ENCODE measurements around the gene EEF2K. TPM values are rescaled to one million over a fixed set of nuclear protein-coding genes. Genes with fewer than 3 reads are reported as not detected.

Gene EEF2K
- total and polyA plus RNA-seq, 5 experiments from 2014 or later = 2.0 to 25.3 (median 3.2) TPM

GRCh38 chr16:22233037-22233372, 26.9 kb downstream of the EEF2K start:
- H3K27ac Mint-ChIP-seq = no peak overlapping the region
- POLR2A ChIA-PET = no interaction called here
- no peak overlapping the region for H3K4me3 Mint-ChIP-seq
- no peaks in the 10 kb centered on the region for H3K9me3 Mint-ChIP-seq
- peaks cover 0 to 67% (median 9%) of the 10 kb centered on the region in 3 donors for H3K36me3 Mint-ChIP-seq
- H3K27me3 Mint-ChIP-seq = no peaks in the 10 kb centered on the region
- DNase-seq (no peak), ATAC-seq (no peak)
- peaks cover 0 to 7% (median under 1%) of the 10 kb centered on the region in 4 donors for H3K4me1 Mint-ChIP-seq

DNA sequence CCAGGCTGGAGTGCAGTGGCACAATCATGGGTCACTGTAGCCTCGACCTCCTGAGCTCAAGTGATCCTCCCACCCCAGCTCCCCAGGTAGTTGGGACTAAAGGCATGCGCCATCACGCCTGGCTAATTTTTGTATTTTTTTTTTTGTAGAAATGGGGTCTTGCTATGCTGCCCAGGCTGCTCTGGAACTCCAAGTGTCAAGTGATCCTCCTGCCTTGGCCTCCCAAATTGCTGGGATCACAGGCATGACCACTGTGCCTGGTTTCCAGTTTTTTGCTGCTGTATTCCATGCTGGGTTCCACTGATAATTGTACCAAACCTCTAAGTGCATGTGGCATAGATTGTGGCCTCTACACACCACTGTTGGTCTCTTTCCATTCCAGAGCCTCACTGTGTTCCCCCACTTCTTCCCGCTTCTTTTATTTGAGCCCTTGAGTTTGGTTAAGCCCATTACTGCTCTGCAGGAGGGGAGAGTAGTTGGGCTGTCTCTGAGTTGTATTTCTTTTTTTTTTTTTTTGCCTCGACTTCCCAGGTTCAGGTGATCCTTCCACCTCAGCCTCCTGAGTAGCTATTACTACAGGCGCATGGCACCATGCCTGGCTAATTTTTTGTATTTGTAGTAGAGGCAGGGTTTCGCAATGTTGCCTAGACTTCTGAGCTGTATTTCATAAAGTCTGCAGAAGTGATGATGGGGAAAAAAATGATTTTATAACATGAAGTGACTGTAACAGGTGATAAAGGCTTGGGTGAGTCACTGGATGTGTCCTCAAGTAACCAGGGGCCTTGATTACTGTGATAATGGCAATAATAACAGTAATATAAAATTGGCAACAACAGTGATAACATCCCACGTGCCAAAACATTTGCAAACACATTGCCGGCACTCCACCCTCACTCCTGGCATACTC, 30.0 kb downstream of the EEF2K start:
- H3K4me3 Mint-ChIP-seq = no peak overlapping the region
- no peaks in the 10 kb centered on the region for H3K27me3 Mint-ChIP-seq

GRCh38 chr16:22239131-22239805, 33.2 kb downstream of the EEF2K start:
- no peak for DNase-seq
- Mint-ChIP-seq H3K4me3 (peak overlapping the region in 6 of 10 donors; percentile 11 to 54 (median 22)), H3K27me3 (no peaks in the 10 kb centered on the region), H3K4me1 (peaks cover 9 to 33% (median 28%) of the 10 kb centered on the region in 4 donors), H3K9me3 (no peaks in the 10 kb centered on the region), H3K27ac (peak overlapping the region in 8 of 10 donors; percentile 53 to 89 (median 67)), H3K36me3 (peaks cover 0 to 22% (median 5%) of the 10 kb centered on the region in 3 donors)
- ATAC-seq = no peak
- POLR2A ChIA-PET = interaction anchor here (0.7 to 1.1 kb wide), 3 partner anchors 19 to 49 kb away, joined by 3 to 8 read pairs (median 5); no protein-coding TSS in a partner anchor

More for the DNA sequence above, 30.0 kb downstream of the EEF2K start:
- POLR2A ChIA-PET = no interaction called here
- DNase-seq (no peak), ATAC-seq (no peak)
- Mint-ChIP-seq H3K36me3 (peaks cover 0 to 47% (median 7%) of the 10 kb centered on the region in 3 donors), H3K4me1 (peaks cover 9 to 28% (median 25%) of the 10 kb centered on the region in 4 donors), H3K27ac (no peak overlapping the region), H3K9me3 (no peaks in the 10 kb centered on the region)

DNA sequence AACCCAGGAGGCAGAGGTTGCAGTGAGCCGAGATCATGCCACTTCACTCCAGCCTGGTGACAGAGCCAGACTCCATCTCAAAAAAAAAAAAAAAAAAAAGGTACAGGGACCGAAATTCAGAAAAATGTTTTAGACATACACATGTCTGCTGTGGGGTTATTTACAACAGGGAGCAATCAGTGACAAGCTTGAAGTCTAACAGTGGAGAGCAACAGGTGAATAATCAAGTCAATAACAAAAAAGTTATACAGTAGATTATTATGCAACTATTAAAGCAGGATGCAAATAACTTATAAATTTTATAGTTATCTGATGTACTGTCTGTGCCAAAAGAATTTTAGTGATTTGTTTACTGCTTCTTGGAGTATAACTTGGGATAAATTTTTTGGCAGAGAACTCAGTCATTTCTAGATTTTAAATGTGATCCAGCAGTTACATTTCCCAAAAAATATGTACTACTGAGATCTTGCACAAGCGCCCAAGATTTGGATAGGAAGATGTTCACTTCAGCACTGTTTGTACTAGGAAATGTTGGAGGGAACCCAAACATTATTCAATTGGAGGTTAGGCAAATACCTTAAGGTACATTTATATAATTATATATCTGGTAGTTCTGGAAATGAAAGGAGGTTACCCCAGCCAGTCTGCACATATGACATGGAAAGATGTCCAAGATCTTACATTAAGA, 34.1 kb downstream of the EEF2K start:
- Mint-ChIP-seq H3K36me3 (peaks cover 0 to 24% (median 2%) of the 10 kb centered on the region in 3 donors), H3K27ac (peak overlapping the region in 7 of 10 donors; percentile 29 to 94 (median 67)), H3K4me1 (peaks cover 8 to 31% (median 28%) of the 10 kb centered on the region in 4 donors), H3K4me3 (peak overlapping the region in 3 of 10 donors; percentile 11 to 55 (median 26)), H3K27me3 (no peaks in the 10 kb centered on the region), H3K9me3 (no peaks in the 10 kb centered on the region)
- POLR2A ChIA-PET = interaction anchor here (0.6 to 1.9 kb wide), 10 partner anchors 20 to 236 kb away, joined by 3 to 8 read pairs (median 4); partner anchors contain the start of gene POLR3E
- ATAC-seq = no peak
- DNase-seq = no peak

GRCh38 chr16:22250522-22250921, 44.4 kb downstream of the EEF2K start:
- no peak for ATAC-seq
- Mint-ChIP-seq H3K36me3 (peaks cover 8 to 74% (median 37%) of the 10 kb centered on the region in 3 donors), H3K27ac (no peak overlapping the region), H3K9me3 (peaks cover 0 to 2% (median 0%) of the 10 kb centered on the region in 9 donors), H3K4me1 (peaks cover 0 to 7% (median under 1%) of the 10 kb centered on the region in 4 donors), H3K4me3 (no peak overlapping the region), H3K27me3 (no peaks in the 10 kb centered on the region)
- DNase-seq = no peak
- POLR2A ChIA-PET = interaction anchor here (0.7 kb wide), 1 partner anchor 107 kb away, joined by 3 read pairs; no protein-coding TSS in a partner anchor

- ATAC-seq (no peak), DNase-seq (no peak)
- Mint-ChIP-seq H3K36me3 (peaks cover 8 to 74% (median 40%) of the 10 kb centered on the region in 3 donors), H3K4me1 (peaks cover 0 to 7% (median under 1%) of the 10 kb centered on the region in 4 donors), H3K4me3 (no peak overlapping the region), H3K27ac (peak overlapping the region in 2 of 10 donors; percentile 5 to 24), H3K27me3 (no peaks in the 10 kb centered on the region), H3K9me3 (peaks cover 0 to 2% (median 0%) of the 10 kb centered on the region in 9 donors)
- POLR2A ChIA-PET = interaction anchor here (0.6 kb wide), 1 partner anchor 1463 kb away, joined by 3 read pairs; no protein-coding TSS in a partner anchor
Observed at GRCh38 chr16:22252317-22252716, 46.2 kb downstream of the EEF2K start.

- Mint-ChIP-seq H3K4me1 (peaks cover 0 to 7% (median under 1%) of the 10 kb centered on the region in 4 donors), H3K4me3 (no peak overlapping the region), H3K9me3 (peaks cover 0 to 2% (median 0%) of the 10 kb centered on the region in 9 donors), H3K36me3 (peaks cover 4 to 77% (median 49%) of the 10 kb centered on the region in 3 donors), H3K27ac (peak overlapping the region in 2 of 10 donors; percentile 38 to 69), H3K27me3 (no peaks in the 10 kb centered on the region)
- DNase-seq (no peak), ATAC-seq (no peak)
- POLR2A ChIA-PET = no interaction called here
Observed at GRCh38 chr16:22253272-22253671, 47.2 kb downstream of the EEF2K start.

- Mint-ChIP-seq H3K27me3 (no peaks in the 10 kb centered on the region), H3K27ac (no peak overlapping the region), H3K9me3 (peaks cover 0 to 2% (median 0%) of the 10 kb centered on the region in 9 donors), H3K4me3 (no peak overlapping the region), H3K36me3 (peaks cover 11 to 78% (median 61%) of the 10 kb centered on the region in 3 donors), H3K4me1 (peaks cover 0 to 7% (median 2%) of the 10 kb centered on the region in 4 donors)
- no peak for ATAC-seq
- DNase-seq = no peak
- POLR2A ChIA-PET = no interaction called here
Observed at GRCh38 chr16:22255335-22255734, 49.3 kb downstream of the EEF2K start.

DNA sequence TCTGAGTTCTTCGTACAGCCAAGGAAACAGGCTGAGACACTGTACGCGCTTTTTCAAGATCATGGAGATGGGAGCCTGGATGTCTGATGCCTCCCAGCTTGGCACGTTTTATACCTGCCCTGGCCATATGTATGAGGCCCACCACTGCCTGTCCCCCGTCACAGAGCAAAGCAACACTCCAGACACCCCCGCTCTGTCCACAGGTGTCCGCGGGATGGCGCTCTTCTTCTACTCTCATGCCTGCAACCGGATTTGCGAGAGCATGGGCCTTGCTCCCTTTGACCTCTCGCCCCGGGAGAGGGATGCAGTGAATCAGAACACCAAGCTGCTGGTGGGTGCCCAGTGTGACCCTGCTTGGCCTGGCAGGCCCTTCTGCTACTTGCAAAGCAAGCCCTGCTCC, 51.4 kb downstream of the EEF2K start:
- ATAC-seq = no peak
- H3K27me3 Mint-ChIP-seq = no peaks in the 10 kb centered on the region
- no peak for DNase-seq
- no peak overlapping the region for H3K27ac Mint-ChIP-seq
- H3K4me1 Mint-ChIP-seq = peaks cover 0 to 12% (median 2%) of the 10 kb centered on the region in 4 donors
- H3K4me3 Mint-ChIP-seq = no peak overlapping the region
- peaks cover 11 to 71% (median 61%) of the 10 kb centered on the region in 3 donors for H3K36me3 Mint-ChIP-seq
- peaks cover 0 to 2% (median 0%) of the 10 kb centered on the region in 9 donors for H3K9me3 Mint-ChIP-seq
- POLR2A ChIA-PET = interaction anchor here (0.7 to 1.9 kb wide), 2 partner anchors 49 to 56 kb away, joined by 3 to 5 read pairs; no protein-coding TSS in a partner anchor

DNA sequence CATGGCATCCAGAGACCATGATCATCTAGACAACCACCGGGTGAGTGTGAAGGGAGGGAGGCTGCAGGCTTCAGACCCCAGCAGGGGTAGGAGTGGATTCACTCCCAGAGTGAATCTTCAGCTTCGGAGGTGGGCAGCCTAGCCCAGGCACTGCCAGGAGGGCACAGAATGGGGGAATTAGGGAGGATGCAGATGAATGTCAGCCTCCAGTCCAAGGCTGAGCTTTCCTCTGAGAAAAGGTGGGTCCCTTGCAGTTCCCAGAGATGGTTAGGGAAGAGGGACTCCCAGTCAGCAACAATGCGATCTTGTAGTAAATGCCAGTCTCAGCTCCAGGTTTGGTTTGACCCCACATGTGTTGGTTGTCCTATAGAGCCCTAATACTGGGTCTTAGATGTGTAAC, 54.4 kb downstream of the EEF2K start:
- H3K9me3 Mint-ChIP-seq = no peaks in the 10 kb centered on the region
- POLR2A ChIA-PET = no interaction called here
- DNase-seq (no peak), ATAC-seq (no peak)
- H3K36me3 Mint-ChIP-seq = peaks cover 7 to 59% (median 36%) of the 10 kb centered on the region in 3 donors
- H3K27me3 Mint-ChIP-seq = no peaks in the 10 kb centered on the region
- peak overlapping the region in 2 of 10 donors; percentile 40 to 59 for H3K27ac Mint-ChIP-seq
- H3K4me1 Mint-ChIP-seq = peaks cover 9 to 23% (median 17%) of the 10 kb centered on the region in 4 donors
- H3K4me3 Mint-ChIP-seq = no peak overlapping the region

- Mint-ChIP-seq H3K27me3 (no peaks in the 10 kb centered on the region), H3K4me3 (no peak overlapping the region), H3K36me3 (peaks cover 7 to 61% (median 34%) of the 10 kb centered on the region in 3 donors), H3K9me3 (no peaks in the 10 kb centered on the region), H3K4me1 (peaks cover 9 to 23% (median 18%) of the 10 kb centered on the region in 4 donors), H3K27ac (peak overlapping the region in 4 of 10 donors; percentile 9 to 44 (median 34))
- ATAC-seq = no peak
- POLR2A ChIA-PET = no interaction called here
- DNase-seq = no peak
Observed at GRCh38 chr16:22262460-22262859, 56.4 kb downstream of the EEF2K start.

- Mint-ChIP-seq H3K27ac (peak overlapping the region in 6 of 10 donors; percentile 9 to 78 (median 58)), H3K27me3 (no peaks in the 10 kb centered on the region), H3K4me3 (peak overlapping the region in 4 of 10 donors; percentile 5 to 74 (median 38)), H3K4me1 (peaks cover 7 to 23% (median 18%) of the 10 kb centered on the region in 4 donors), H3K36me3 (peaks cover 0 to 54% (median 22%) of the 10 kb centered on the region in 3 donors), H3K9me3 (no peaks in the 10 kb centered on the region)
- ATAC-seq (peak; percentile 44 to 56), DNase-seq (peak in 2 of 10 donors; percentile 24 to 32)
- POLR2A ChIA-PET = interaction anchor here (1.0 kb wide), 1 partner anchor 268 kb away, joined by 10 read pairs; no protein-coding TSS in a partner anchor
Observed at GRCh38 chr16:22264786-22265185, 58.7 kb downstream of the EEF2K start.

Data from naive thymus-derived CD8-positive, alpha-beta T cell (primary cell).